ENCODE data around the gene JUNB. TPM values are rescaled to one million over a fixed set of nuclear protein-coding genes. Genes with fewer than 3 reads are reported as not detected.

JUNB gene
- total and polyA plus RNA-seq, 2 of the 4 experiments (the other 2 are of a cell fraction): 20.8 to 109 TPM

DNA sequence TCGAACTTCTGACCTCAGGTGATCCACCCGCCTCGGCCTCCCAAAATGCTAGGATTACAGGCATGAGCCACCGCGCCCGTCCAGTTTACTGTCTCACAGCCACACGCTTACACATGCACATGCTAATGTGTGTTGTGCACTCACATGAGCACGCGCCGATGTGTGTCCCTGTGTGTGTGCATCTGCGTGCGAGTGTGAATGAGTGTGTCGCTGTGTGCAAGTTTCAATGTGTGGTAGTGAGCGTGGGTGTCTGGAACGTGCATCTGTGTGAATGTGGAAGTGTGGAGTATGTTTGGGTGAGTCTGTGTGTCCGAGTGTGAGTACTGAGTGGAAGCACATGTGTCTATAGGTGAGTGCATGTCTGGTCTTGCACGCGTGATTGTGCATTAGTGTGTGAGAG, 51.2 kb downstream of the JUNB start (continued):
- TF ChIP-seq CEBPB (IDR thresholded peaks at IDR 0.05; ENCODE audit: low read depth, low read length) (no peak), RCOR1 (IDR thresholded peaks at IDR 0.05; ENCODE audit: insufficient replicate concordance, low read length) (no peak), CHD1 (IDR thresholded peaks at IDR 0.05; ENCODE audit: low read depth, low read length) (no peak)

Small RNAs within 50 kb of the gene (microRNA-seq; reads per million reads assigned to microRNA genes)
- gene MIR5684 (ENCODE audit: insufficient read depth in 1 of 2, insufficient read length in 1 of 2, unreplicated experiment in 1 of 2): 0 reads per million in 2 experiments

Small RNAs within 50 kb of the gene (small RNA-seq; reads per million reads assigned to genes)
- gene MIR5684: 0 reads per million in 5 experiments

Other genes with a start within 250 kb of the JUNB start
- 6.3 and 9.4 TPM in 2 replicates for gene ZNF564, start 240.0 kb upstream of the JUNB start, total RNA-seq (2012; rRNA removed)
- 1.2 and 1.5 TPM in 2 replicates for gene ZNF564, start 240.0 kb upstream of the JUNB start, polyA plus RNA-seq (2012; rRNA removed)
- gene ZNF490, start 180.7 kb upstream of the JUNB start, total RNA-seq (2012; rRNA removed): 8.1 and 9.0 TPM in 2 replicates
- 1.5 and 1.7 TPM in 2 replicates for gene ZNF490, start 180.7 kb upstream of the JUNB start, polyA plus RNA-seq (2012; rRNA removed)
- 15.8 and 19.4 TPM in 2 replicates for gene ZNF791, start 180.6 kb upstream of the JUNB start, total RNA-seq (2012; rRNA removed)
- 7.0 and 7.1 TPM in 2 replicates for gene ZNF791, start 180.6 kb upstream of the JUNB start, polyA plus RNA-seq (2012; rRNA removed)
- gene MAN2B1, start 124.7 kb upstream of the JUNB start, total RNA-seq (2012; rRNA removed): 10.4 and 10.6 TPM in 2 replicates
- 55.4 and 64.0 TPM in 2 replicates for gene MAN2B1, start 124.7 kb upstream of the JUNB start, polyA plus RNA-seq (2012; rRNA removed)
- gene WDR83, start 124.7 kb upstream of the JUNB start, total RNA-seq (2012; rRNA removed): 5.3 and 5.9 TPM in 2 replicates
- gene WDR83, start 124.7 kb upstream of the JUNB start, polyA plus RNA-seq (2012; rRNA removed): 8.9 and 10.5 TPM in 2 replicates
- 73.3 and 82.8 TPM in 2 replicates for gene DHPS, start 109.6 kb upstream of the JUNB start, total RNA-seq (2012; rRNA removed)
- 85.0 and 88.6 TPM in 2 replicates for gene DHPS, start 109.6 kb upstream of the JUNB start, polyA plus RNA-seq (2012; rRNA removed)
- not detected in 2 replicates for gene GNG14, start 103.5 kb upstream of the JUNB start, total RNA-seq (2012; rRNA removed)
- not detected in 2 replicates for gene GNG14, start 103.5 kb upstream of the JUNB start, polyA plus RNA-seq (2012; rRNA removed)
- 8.6 and 9.5 TPM in 2 replicates for gene FBXW9, start 94.9 kb upstream of the JUNB start, total RNA-seq (2012; rRNA removed)
- gene FBXW9, start 94.9 kb upstream of the JUNB start, polyA plus RNA-seq (2012; rRNA removed): 14.2 and 14.4 TPM in 2 replicates
- 32.8 and 36.0 TPM in 2 replicates for gene TNPO2, start 67.6 kb upstream of the JUNB start, total RNA-seq (2012; rRNA removed)
- gene TNPO2, start 67.6 kb upstream of the JUNB start, polyA plus RNA-seq (2012; rRNA removed): 77.2 and 82.3 TPM in 2 replicates
- gene TRIR, start 56.8 kb upstream of the JUNB start, total RNA-seq (2012; rRNA removed): 99.2 and 113 TPM in 2 replicates
- 201 and 242 TPM in 2 replicates for gene TRIR, start 56.8 kb upstream of the JUNB start, polyA plus RNA-seq (2012; rRNA removed)
- gene GET3, start 54.0 kb upstream of the JUNB start, total RNA-seq (2012; rRNA removed): 111 and 129 TPM in 2 replicates
- gene GET3, start 54.0 kb upstream of the JUNB start, polyA plus RNA-seq (2012; rRNA removed): 152 and 178 TPM in 2 replicates
- not detected in 2 replicates for gene BEST2, start 39.7 kb upstream of the JUNB start, total RNA-seq (2012; rRNA removed)
- not detected in 2 replicates for gene BEST2, start 39.7 kb upstream of the JUNB start, polyA plus RNA-seq (2012; rRNA removed)
- 7.5 and 8.1 TPM in 2 replicates for gene HOOK2, start 15.9 kb upstream of the JUNB start, total RNA-seq (2012; rRNA removed)
- gene HOOK2, start 15.9 kb upstream of the JUNB start, polyA plus RNA-seq (2012; rRNA removed): 11.0 and 21.6 TPM in 2 replicates
- gene PRDX2, start 10.3 kb downstream of the JUNB start, total RNA-seq (2012; rRNA removed): 351 and 371 TPM in 2 replicates
- gene PRDX2, start 10.3 kb downstream of the JUNB start, polyA plus RNA-seq (2012; rRNA removed): 378 and 383 TPM in 2 replicates
- not detected in 2 replicates for gene THSD8, start 10.6 kb downstream of the JUNB start, total RNA-seq (2012; rRNA removed)
- 0.68 and 0.90 TPM in 2 replicates for gene THSD8, start 10.6 kb downstream of the JUNB start, polyA plus RNA-seq (2012; rRNA removed)
- gene RNASEH2A, start 15.1 kb downstream of the JUNB start, total RNA-seq (2012; rRNA removed): 44.6 and 45.5 TPM in 2 replicates
- gene RNASEH2A, start 15.1 kb downstream of the JUNB start, polyA plus RNA-seq (2012; rRNA removed): 34.9 and 39.4 TPM in 2 replicates
- not detected in 2 replicates for gene RTBDN, start 43.1 kb downstream of the JUNB start, total RNA-seq (2012; rRNA removed)
- gene RTBDN, start 43.1 kb downstream of the JUNB start, polyA plus RNA-seq (2012; rRNA removed): 0.07 and 0.14 TPM in 2 replicates
- gene MAST1, start 47.0 kb downstream of the JUNB start, total RNA-seq (2012; rRNA removed): 0.28 and 1.1 TPM in 2 replicates
- 0.44 and 0.56 TPM in 2 replicates for gene MAST1, start 47.0 kb downstream of the JUNB start, polyA plus RNA-seq (2012; rRNA removed)
- gene DNASE2, start 90.0 kb downstream of the JUNB start, total RNA-seq (2012; rRNA removed): 6.4 and 9.5 TPM in 2 replicates
- gene DNASE2, start 90.0 kb downstream of the JUNB start, polyA plus RNA-seq (2012; rRNA removed): 31.1 and 32.0 TPM in 2 replicates
- not detected in 2 replicates for gene KLF1, start 95.7 kb downstream of the JUNB start, total RNA-seq (2012; rRNA removed)
- not detected in 2 replicates for gene KLF1, start 95.7 kb downstream of the JUNB start, polyA plus RNA-seq (2012; rRNA removed)
- gene GCDH, start 99.7 kb downstream of the JUNB start, total RNA-seq (2012; rRNA removed): 41.1 and 41.6 TPM in 2 replicates
- 24.5 and 27.7 TPM in 2 replicates for gene GCDH, start 99.7 kb downstream of the JUNB start, polyA plus RNA-seq (2012; rRNA removed)
- under 0.01 and 0.36 TPM in 2 replicates for gene SYCE2, start 127.8 kb downstream of the JUNB start, total RNA-seq (2012; rRNA removed)
- gene SYCE2, start 127.8 kb downstream of the JUNB start, polyA plus RNA-seq (2012; rRNA removed): 0.19 and 0.50 TPM in 2 replicates
- 49.3 and 53.0 TPM in 2 replicates for gene FARSA, start 142.2 kb downstream of the JUNB start, total RNA-seq (2012; rRNA removed)
- 75.9 and 80.9 TPM in 2 replicates for gene FARSA, start 142.2 kb downstream of the JUNB start, polyA plus RNA-seq (2012; rRNA removed)
- gene CALR, start 147.1 kb downstream of the JUNB start, total RNA-seq (2012; rRNA removed): 3,245 and 3,358 TPM in 2 replicates
- gene CALR, start 147.1 kb downstream of the JUNB start, polyA plus RNA-seq (2012; rRNA removed): 1,894 and 1,932 TPM in 2 replicates
- 54.3 and 56.4 TPM in 2 replicates for gene RAD23A, start 154.4 kb downstream of the JUNB start, total RNA-seq (2012; rRNA removed)
- gene RAD23A, start 154.4 kb downstream of the JUNB start, polyA plus RNA-seq (2012; rRNA removed): 67.8 and 79.7 TPM in 2 replicates
- 13.3 and 22.5 TPM in 2 replicates for gene GADD45GIP1, start 165.7 kb downstream of the JUNB start, total RNA-seq (2012; rRNA removed)
- 42.4 and 64.7 TPM in 2 replicates for gene GADD45GIP1, start 165.7 kb downstream of the JUNB start, polyA plus RNA-seq (2012; rRNA removed)
- gene DAND5, start 178.1 kb downstream of the JUNB start, total RNA-seq (2012; rRNA removed): not detected in 2 replicates
- gene DAND5, start 178.1 kb downstream of the JUNB start, polyA plus RNA-seq (2012; rRNA removed): 0.03 TPM in 1 of 2 replicates, not detected in the other
- gene NFIX, start 204.0 kb downstream of the JUNB start, total RNA-seq (2012; rRNA removed): 10.0 and 10.2 TPM in 2 replicates
- 46.9 and 47.7 TPM in 2 replicates for gene NFIX, start 204.0 kb downstream of the JUNB start, polyA plus RNA-seq (2012; rRNA removed)

Measured in IMR-90 (cell line).